ENCODE measurements around the gene GABRG3.

DNA sequence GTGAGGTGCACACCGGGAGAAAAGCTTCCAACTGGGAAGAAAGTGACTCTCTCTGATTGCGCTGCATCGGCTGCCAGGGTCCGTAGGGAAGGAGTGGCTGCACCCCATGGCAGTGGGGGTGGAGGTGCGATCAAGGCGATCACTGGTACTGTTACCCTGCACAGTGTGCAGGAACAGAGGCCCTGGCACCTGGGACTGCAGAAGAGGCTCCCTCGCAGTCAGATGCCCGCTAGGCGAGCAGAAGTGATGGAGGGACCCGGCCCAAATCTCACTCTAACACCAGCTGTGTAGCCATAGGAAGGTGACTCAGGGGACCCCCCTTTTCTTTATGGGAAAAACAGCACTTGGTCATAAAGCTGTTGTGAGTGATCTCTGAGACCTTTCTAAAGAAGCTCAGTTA is 196.8 kb downstream of the GABRG3 start:
- no peak for TF ChIP-seq POLR2A (IDR thresholded peaks at IDR 0.05)
- TF ChIP-seq, protein P1, sequence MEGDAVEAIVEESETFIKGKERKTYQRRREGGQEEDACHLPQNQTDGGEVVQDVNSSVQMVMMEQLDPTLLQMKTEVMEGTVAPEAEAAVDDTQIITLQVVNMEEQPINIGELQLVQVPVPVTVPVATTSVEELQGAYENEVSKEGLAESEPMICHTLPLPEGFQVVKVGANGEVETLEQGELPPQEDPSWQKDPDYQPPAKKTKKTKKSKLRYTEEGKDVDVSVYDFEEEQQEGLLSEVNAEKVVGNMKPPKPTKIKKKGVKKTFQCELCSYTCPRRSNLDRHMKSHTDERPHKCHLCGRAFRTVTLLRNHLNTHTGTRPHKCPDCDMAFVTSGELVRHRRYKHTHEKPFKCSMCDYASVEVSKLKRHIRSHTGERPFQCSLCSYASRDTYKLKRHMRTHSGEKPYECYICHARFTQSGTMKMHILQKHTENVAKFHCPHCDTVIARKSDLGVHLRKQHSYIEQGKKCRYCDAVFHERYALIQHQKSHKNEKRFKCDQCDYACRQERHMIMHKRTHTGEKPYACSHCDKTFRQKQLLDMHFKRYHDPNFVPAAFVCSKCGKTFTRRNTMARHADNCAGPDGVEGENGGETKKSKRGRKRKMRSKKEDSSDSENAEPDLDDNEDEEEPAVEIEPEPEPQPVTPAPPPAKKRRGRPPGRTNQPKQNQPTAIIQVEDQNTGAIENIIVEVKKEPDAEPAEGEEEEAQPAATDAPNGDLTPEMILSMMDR (IDR thresholded peaks at IDR 0.05), result no peak

All from heart left ventricle (tissue), 13 donors.